Astrocyte (in vitro differentiated cells and primary cell): ENCODE measurements around the gene TMEM108.

Experiments
- CTCF ChIP-seq: IDR thresholded peaks from 2 replicates; pipeline ENCODE4 v1.5.1; 2011; ENCODE audit warnings: low read depth, mild to moderate bottlenecking, inconsistent platforms, low read length, moderate library complexity; ENCODE audit not compliant: insufficient read depth
- EZH2 ChIP-seq: IDR thresholded peaks from 2 replicates; pipeline ENCODE4 v1.6.1; 2012; ENCODE audit warnings: mild to moderate bottlenecking, low read length, inconsistent platforms; ENCODE audit not compliant: insufficient read depth

DNA sequence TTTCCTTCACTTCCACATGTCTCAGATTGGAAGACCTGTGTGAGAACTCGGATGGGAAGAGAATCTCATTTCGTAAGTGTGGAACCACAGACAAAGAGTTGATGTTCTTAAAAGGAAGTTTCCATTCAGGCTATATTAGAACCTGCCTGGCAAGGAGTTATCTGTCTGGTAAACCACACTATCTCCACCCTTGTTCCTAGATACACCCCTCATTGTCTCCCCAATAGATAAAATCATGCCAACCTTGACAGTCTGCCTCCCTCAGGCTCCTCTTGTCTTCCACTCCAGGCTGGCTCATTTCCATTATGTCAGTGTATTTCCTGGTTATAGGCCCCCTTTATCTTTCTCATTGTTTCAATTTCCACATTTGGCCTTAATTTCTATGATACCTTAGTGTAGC is 89.2 kb downstream of the TMEM108 start:
- TF ChIP-seq CTCF (no peak), EZH2 (no peak)
